Smooth muscle cell (in vitro differentiated cells): Measurements from ENCODE around the gene ATF6. TPM values are rescaled to one million over a fixed set of nuclear protein-coding genes. Genes with fewer than 3 reads are reported as not detected.
A peak's percentile ranks its signal among the peaks of the same experiment; 100 is the strongest.

ENCODE experiments used
- DNase-seq: peaks from one replicate; lab custom pipeline; 2025; ENCODE audit not compliant: unreplicated experiment; lab: John Stamatoyannopoulos, UW
- H2AFZ ChIP-seq: fragments of 200-600 bp; sonication (generic); 2 replicates; pipeline ENCODE4 v1.6.0; 2016; ENCODE audit warnings: antibody characterized with exemption, low read depth, mild to moderate bottlenecking
- H3F3A ChIP-seq: fragments of 200-600 bp; sonication (generic); 2 replicates; pipeline ENCODE4 v1.6.0; 2017; ENCODE audit warnings: antibody characterized with exemption, low read depth
- H3K27ac ChIP-seq: fragments of 200-600 bp; sonication (generic); 2 replicates; pipeline ENCODE4 v1.5.1; 2016; ENCODE audit warnings: low read depth, mild to moderate bottlenecking
- H3K27me3 ChIP-seq: fragments of 200-600 bp; sonication (generic); 2 replicates; pipeline ENCODE4 v1.6.1; 2016; ENCODE audit warnings: low read depth, mild to moderate bottlenecking
- H3K36me3 ChIP-seq: fragments of 200-600 bp; sonication (generic); 2 replicates; pipeline ENCODE4 v1.5.1; 2016; ENCODE audit warnings: low read depth
- H3K4me1 ChIP-seq: fragments of 200-600 bp; sonication (generic); 2 replicates; pipeline ENCODE4 v1.5.1; 2016; ENCODE audit warnings: low read depth
- H3K4me2 ChIP-seq: fragments of 200-600 bp; sonication (generic); 2 replicates; pipeline ENCODE4 v1.6.0; 2016; ENCODE audit warnings: mild to moderate bottlenecking
- H3K4me3 ChIP-seq: fragments of 200-600 bp; sonication (generic); 2 replicates; pipeline ENCODE4 v1.5.1; 2016; ENCODE audit warnings: mild to moderate bottlenecking
- H3K79me2 ChIP-seq: fragments of 200-600 bp; sonication (generic); 2 replicates; pipeline ENCODE4 v1.6.0; 2016; ENCODE audit warnings: low read depth, mild to moderate bottlenecking
- H3K9ac ChIP-seq: fragments of 200-600 bp; sonication (generic); 2 replicates; pipeline ENCODE4 v1.6.0; 2016; ENCODE audit warnings: low read depth
- H3K9me3 ChIP-seq: fragments of 200-600 bp; sonication (generic); replicated peaks from 2 replicates; pipeline ENCODE4 v1.5.1; 2016; ENCODE audit warnings: low read depth
- H4K20me1 ChIP-seq: fragments of 200-600 bp; sonication (generic); 2 replicates; pipeline ENCODE4 v1.6.0; 2016; ENCODE audit warnings: low read depth
- CTCF ChIP-seq: fragments of 200-600 bp; sonication (generic); IDR thresholded peaks from 2 replicates; pipeline ENCODE4 v1.5.1; 2017; ENCODE audit warnings: borderline replicate concordance, mild to moderate bottlenecking, antibody characterized with exemption; ENCODE audit not compliant: insufficient read depth, poor library complexity, severe bottlenecking
- WGBS: methylation state at CpG from one replicate; pipeline ENCODE4 v1.1.7; 2016; ENCODE audit warnings: low lambda C conversion rate; 5-methylcytosine and 5-hydroxymethylcytosine counted together
- polyA plus RNA-seq: library from polyadenylated mRNA; unstranded; fragments of >200 nt; fragmentation: Nextera tagmentation; extraction: Ambion mirVana; gene quantifications from 2 replicates; pipeline ENCODE4 v1.2.1, GENCODE V29; 2016
- total RNA-seq: library from RNA; depleted of rRNA; stranded (reverse); fragments of >200 nt; gene quantifications from 2 replicates; pipeline ENCODE4 v1.2.3, GENCODE V29; 2014

Gene ATF6
- total and polyA plus RNA-seq, 2 experiments from 2014 or later, result 7.8 to 22.9 TPM

GRCh38 chr1:161810780-161811179 is 44.7 kb downstream of the ATF6 start:
- 96% methylated on average over 3 of the region's 3 CpGs for WGBS

GRCh38 chr1:161816201-161816600 is 50.1 kb downstream of the ATF6 start:
- H3K27ac ChIP-seq, result peak overlapping the region; percentile 29
- H3K4me3 ChIP-seq, result no peak overlapping the region
- H3K4me1 ChIP-seq, result no peaks in the 10 kb centered on the region
- no peak overlapping the region for H3K9ac ChIP-seq
- no peak for DNase-seq
- no peaks in the 10 kb centered on the region for H3K27me3 ChIP-seq
- H3K79me2 ChIP-seq, result no peaks in the 10 kb centered on the region
- H3F3A ChIP-seq, result peaks cover 6% of the 10 kb centered on the region
- no peaks in the 10 kb centered on the region for H3K9me3 ChIP-seq
- peak overlapping the region; percentile 8 for H3K4me2 ChIP-seq
- H2AFZ ChIP-seq, result no peak overlapping the region
- peaks cover 3% of the 10 kb centered on the region for H3K36me3 ChIP-seq
- peaks cover 3% of the 10 kb centered on the region for H4K20me1 ChIP-seq
- WGBS, result 38% methylated on average over 1 of the region's 1 CpG
- no peak for TF ChIP-seq CTCF

More at GRCh38 chr1:161810780-161811179, 44.7 kb downstream of the ATF6 start:
- no peak for TF ChIP-seq CTCF
- Histone ChIP-seq H3K27me3 (no peaks in the 10 kb centered on the region), H3K4me3 (no peak overlapping the region), H4K20me1 (peaks cover 3% of the 10 kb centered on the region), H3F3A (peaks cover 4% of the 10 kb centered on the region), H3K9me3 (no peaks in the 10 kb centered on the region), H3K27ac (no peak overlapping the region), H3K36me3 (no peaks in the 10 kb centered on the region), H3K79me2 (no peaks in the 10 kb centered on the region), H3K4me1 (no peaks in the 10 kb centered on the region), H2AFZ (no peak overlapping the region), H3K9ac (no peak overlapping the region), H3K4me2 (no peak overlapping the region)
- no peak for DNase-seq

- no peak for DNase-seq
- TF ChIP-seq CTCF, result no peak
- Histone ChIP-seq H2AFZ (no peak overlapping the region), H3K4me3 (no peak overlapping the region), H4K20me1 (peaks cover 3% of the 10 kb centered on the region), H3K79me2 (no peaks in the 10 kb centered on the region), H3K27me3 (no peaks in the 10 kb centered on the region), H3K9ac (no peak overlapping the region), H3K4me1 (no peaks in the 10 kb centered on the region), H3K27ac (no peak overlapping the region), H3K4me2 (peak overlapping the region; percentile 8), H3F3A (peaks cover 6% of the 10 kb centered on the region), H3K36me3 (peaks cover 4% of the 10 kb centered on the region), H3K9me3 (no peaks in the 10 kb centered on the region)
- WGBS, result 85% methylated on average over 4 of the region's 4 CpGs
Measured at GRCh38 chr1:161817176-161817730, 51.1 kb downstream of the ATF6 start.

- H3K4me3 ChIP-seq, result no peak overlapping the region
- H4K20me1 ChIP-seq, result no peaks in the 10 kb centered on the region
- peaks cover 3% of the 10 kb centered on the region for H3F3A ChIP-seq
- no peak overlapping the region for H2AFZ ChIP-seq
- 100% methylated on average over 5 of the region's 5 CpGs for WGBS
- no peaks in the 10 kb centered on the region for H3K79me2 ChIP-seq
- H3K27ac ChIP-seq, result no peak overlapping the region
- no peak for DNase-seq
- H3K9me3 ChIP-seq, result no peaks in the 10 kb centered on the region
- no peak overlapping the region for H3K4me2 ChIP-seq
- H3K36me3 ChIP-seq, result peaks cover 4% of the 10 kb centered on the region
- H3K27me3 ChIP-seq, result no peaks in the 10 kb centered on the region
- no peak overlapping the region for H3K9ac ChIP-seq
- no peak for TF ChIP-seq CTCF
- no peaks in the 10 kb centered on the region for H3K4me1 ChIP-seq
Measured at GRCh38 chr1:161820914-161821313, 54.8 kb downstream of the ATF6 start.
